ENCODE data around the gene ABHD11.

Gene ABHD11

GRCh38 chr7:73700581-73701134, 37.9 kb downstream of the ABHD11 start:
- DNase-seq, result no peak

- DNase-seq, result no peak
These were observed 38.6 kb downstream of the ABHD11 start for GRCh38 chr7:73700069-73700423.

GRCh38 chr7:73699370-73700068, 39.1 kb downstream of the ABHD11 start:
- no peak for DNase-seq

GRCh38 chr7:73698410-73698809, 40.2 kb downstream of the ABHD11 start:
- DNase-seq, result no peak

GRCh38 chr7:73696372-73696771, 42.2 kb downstream of the ABHD11 start:
- no peak for DNase-seq

GRCh38 chr7:73690646-73691045, 48.0 kb downstream of the ABHD11 start:
- DNase-seq, result no peak

- DNase-seq, result no peak
These were observed 50.3 kb downstream of the ABHD11 start for GRCh38 chr7:73688288-73688687.

All from fibroblast of skin of right quadriceps (primary cell).